GM19043 (cell line): Measurements from ENCODE around the gene PCCA.
"Not testable (repeated sequence)": the region's sequence is repeated elsewhere in the genome, so short reads cannot be mapped to it uniquely, and the experiment has no call there.

Source experiments
- ATAC-seq: cut with Tn5 transposase; IDR thresholded peaks from one replicate; pipeline ENCODE4 v1.9.1; 2021; ENCODE audit warnings: low read depth; ENCODE audit not compliant: unreplicated experiment

The PCCA gene

DNA sequence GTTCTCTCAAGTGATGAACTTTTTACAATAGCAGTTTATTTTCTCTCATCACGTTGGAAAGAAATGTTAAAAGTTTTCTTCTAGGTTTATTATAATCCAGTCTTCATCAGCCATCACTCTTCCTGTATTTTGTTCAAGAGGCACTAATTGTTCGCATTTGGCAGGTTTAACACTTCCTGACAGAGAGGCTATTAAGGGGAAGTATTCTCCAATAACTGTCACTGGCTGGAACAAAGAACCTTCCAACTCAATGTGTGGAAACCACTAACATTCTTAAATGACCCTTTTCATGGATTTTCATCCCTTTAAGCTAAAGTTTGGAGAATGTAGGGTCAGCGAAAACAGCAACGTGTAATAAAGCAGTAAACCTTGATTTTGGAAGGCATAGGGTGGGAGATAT, 145.1 kb downstream of the PCCA start:
- no peak for ATAC-seq

DNA sequence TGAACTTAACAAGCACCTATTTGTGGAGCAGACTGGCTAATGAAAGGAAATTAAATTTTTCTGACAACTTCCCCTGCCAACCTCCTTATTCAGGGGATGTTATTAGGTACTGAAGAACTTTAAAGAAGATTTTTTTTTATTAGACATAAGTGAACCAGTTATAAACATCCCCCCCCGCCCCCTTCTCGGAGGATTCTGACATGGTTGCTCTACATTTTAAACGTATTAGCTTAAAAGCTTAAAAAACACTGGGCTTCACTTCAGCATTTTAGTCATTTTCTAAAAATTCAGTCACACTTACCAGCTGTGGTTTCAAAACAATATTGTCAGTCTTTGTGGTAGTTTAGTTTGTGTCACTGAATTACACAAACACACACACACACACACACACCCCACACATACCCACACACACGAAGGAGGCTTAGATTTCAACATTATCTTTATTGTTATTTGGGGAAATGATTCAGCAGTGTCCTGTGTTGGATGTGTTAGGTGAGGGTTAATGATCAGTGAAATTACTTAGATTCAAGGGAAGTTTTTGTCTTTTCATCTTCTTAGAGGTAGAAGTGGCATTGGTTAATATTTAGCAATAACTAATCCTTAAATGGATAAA, 145.7 kb downstream of the PCCA start:
- ATAC-seq = no peak

DNA sequence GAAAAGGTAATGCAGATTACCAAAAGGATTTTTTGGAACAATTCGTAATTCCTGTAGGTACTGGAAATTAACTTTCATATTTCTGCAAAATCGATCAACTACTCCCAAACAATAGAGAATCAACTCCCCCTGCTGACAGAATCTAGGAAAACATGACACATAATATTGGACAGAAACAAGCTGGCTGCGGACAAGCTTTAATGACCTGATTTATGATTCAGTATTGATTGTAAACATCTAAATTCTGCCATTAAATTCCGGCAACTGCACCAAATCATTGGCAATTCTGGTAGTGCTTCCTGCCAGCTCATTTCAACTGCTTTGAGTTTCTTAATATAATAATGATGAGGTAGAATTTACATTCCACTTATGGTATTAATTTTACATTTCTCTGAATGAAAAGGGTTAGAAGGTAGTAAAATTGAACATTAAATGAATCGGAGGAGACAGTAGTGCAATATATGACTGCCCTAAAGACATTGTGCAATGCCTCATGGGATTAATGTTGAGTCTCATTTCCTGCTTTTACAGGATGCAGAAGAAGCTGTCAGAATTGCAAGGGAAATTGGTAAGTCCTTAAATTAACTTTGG, 146.5 kb downstream of the PCCA start:
- ATAC-seq = no peak

DNA sequence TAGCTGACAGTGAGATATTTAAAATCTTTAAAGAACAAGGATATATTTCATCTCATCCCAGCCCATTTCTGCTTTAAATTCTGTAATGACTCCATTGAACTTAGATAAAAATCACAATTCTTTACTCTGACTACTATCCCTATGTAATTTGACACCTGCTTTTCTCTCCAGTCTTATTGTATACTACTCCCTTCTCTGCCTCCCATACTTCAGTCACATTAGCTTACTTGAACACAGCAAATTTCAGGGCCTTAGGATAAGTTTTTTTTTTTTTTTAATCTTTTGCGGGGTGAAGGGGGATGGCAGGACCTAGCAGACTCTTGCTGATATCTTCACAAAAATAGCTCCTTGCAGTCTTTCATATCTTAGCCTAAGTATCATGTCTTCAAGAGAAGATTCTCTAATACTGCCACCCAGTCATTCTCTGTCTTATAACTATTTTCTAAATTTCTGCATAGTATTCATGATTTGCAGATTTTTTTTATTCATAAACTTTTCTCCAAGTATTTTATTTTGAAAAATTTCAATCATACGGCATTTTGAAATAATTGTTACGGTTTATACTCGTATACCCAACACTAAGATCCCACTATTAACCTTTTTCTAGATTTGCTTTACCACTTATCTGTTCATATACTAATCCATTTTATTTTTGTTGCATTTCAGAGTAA, 151.4 kb downstream of the PCCA start:
- no peak for ATAC-seq

DNA sequence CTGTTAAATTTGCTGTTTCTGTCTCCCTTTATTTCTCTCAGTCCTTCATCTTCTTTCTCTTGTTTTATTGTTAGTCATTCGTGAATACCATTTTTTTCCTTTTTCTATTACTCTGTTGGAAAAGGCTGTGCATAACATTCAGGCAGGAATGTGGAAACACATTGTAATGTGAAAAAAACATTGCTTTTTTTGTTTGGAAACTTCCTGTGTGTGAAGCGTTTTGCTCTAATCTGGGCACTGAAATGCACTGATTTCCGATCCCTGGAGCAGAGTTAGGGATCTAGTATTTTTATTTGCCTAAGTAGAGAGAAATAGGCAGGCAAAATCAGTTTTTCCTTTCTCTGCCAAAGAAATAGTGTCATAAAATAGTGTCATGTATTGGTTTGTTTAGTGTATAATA, 155.5 kb downstream of the PCCA start:
- ATAC-seq = no peak

DNA sequence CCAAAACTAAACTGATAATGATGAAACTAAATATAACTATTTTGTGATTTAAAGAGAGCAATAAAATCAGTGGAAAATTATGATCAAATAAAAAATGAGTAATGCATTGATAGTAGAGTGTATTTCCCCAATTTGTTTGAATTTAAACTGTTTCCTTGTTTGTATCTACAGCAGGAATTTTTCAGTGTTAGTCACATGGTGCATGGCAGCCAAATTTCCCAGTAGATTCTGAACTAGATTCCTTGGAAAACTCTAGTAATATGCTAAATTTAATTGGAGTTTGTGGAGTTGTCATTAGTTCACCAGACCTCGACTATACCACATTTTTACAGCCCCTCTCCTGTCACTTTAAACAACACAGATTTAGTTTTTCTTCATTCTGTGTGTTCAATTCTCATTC, 156.2 kb downstream of the PCCA start:
- no peak for ATAC-seq

DNA sequence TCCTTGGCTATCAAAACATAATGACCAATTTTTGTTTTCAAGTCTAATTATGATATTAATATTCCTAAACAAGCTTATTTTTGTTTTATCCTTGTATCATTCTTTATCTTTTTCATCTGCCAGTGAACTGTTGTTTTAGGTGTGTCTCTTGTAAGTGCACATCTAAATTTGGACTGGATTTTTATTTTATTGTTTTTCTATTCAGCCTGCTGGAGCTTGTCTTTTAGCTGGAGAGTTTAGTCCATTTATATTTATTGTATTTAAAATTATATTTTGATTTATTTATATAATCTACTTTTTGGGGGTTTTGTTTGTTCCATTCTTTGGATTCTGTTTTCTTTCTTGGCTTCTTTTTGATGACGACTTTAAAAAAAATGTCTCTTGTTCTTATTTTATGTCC, 159.0 kb downstream of the PCCA start:
- ATAC-seq = no peak

DNA sequence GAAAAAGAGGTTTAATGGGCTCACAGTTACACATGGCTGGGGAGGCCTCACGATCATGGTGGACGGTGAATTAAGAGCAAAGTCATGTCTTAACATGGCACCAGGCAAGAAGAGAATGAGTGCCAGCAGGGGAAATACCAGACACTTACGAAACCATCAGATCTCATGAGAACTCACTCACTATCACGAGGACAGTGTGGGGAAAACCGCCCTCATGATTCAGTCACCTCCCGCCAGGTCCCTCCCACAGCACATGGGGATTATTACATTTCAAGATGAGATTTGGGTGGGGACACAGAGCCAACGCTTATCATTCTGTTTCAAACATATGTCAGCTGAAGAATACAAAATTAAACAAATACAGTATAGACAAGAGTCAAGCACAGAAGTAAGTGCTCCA, 165.1 kb downstream of the PCCA start:
- ATAC-seq = no peak

DNA sequence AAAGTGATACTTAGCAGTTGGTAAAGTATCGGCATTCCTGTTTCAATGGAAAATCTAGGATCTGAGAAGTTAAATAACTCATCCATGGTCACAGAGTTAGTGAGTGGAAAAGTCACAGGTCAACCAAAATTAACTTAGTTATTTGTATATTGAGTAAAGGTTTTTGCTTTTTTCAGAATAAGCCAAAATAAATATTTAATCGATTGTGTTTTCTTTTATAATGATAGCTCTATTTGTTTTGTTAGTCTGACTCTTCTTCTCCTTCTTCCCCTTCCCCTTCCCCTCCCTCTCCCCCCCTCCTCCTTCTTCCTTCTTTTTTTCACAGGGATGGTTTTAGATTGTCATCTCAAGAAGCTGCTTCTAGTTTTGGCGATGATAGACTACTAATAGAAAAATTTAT, 173.5 kb downstream of the PCCA start:
- ATAC-seq = no peak

DNA sequence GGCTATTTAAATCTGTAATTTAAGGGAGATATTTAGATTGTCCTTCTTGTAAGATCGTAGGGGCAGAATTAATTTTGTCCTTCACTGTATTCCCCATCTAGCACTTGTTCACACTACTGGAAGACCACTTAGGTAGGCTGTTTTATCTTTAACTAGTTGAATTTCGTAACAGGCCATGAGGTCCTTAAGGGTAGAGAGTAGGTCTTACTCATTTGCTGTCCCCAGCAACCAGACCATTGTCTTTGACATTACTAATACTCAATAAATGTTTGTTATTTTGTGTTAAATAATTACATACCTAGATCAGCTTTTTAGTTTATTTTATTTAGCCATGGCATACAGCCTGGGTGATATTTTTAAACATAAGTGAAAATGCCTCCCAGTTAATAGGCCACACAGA, 177.1 kb downstream of the PCCA start:
- no peak for ATAC-seq

DNA sequence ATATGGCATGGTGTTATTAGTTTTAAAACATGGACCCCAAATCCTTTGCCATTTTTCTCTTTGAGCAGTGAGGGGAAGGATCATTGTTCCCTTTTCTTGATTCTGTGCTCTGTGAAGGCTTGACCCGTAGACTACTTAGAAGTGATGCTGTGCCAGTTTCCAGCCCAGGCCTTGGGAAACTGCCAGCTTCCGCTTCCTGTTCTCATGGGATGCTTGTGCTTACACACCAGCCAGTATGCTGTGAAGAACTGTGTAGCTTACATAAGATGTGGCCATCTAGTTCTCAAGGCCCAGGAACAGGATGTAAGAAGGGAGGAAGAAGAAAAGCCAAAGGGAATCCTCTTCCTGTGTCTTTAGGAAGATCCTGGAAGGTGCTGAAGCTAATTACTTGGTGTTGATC, 180.9 kb downstream of the PCCA start:
- no peak for ATAC-seq

DNA sequence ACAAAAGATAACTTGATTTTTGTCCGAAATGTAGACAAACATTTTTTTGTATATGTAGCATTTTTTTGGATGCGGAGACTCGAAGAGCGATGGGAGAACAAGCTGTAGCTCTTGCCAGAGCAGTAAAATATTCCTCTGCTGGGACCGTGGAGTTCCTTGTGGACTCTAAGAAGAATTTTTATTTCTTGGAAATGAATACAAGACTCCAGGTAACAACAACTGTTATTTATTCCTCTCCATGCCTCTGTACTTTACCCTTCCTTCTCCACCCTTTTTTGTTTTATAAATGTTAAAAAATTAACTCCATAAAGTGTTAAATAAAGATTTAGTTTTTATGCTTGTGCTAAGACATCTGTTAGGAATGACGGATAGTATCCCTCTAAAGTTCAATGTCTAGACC, 184.2 kb downstream of the PCCA start:
- ATAC-seq = no peak

DNA sequence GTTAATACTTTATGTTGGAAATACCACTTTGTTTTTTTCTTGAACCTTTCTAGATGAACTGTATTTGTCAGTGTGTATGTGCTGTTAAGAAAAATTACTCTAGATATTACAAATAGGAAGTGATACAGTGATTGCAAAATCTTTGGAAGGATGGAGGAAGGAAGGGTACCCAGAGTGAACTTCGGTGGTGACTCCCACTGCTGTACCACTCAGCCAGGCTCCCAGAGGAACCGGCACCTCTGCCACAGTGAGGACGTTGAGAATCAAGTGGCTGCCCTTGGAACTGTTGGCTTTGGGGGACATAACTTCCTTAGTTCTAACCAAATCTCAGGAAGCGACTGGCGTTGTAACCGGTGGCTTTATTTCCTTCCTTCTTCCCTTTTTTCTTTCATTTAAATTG, 184.7 kb downstream of the PCCA start:
- no peak for ATAC-seq

DNA sequence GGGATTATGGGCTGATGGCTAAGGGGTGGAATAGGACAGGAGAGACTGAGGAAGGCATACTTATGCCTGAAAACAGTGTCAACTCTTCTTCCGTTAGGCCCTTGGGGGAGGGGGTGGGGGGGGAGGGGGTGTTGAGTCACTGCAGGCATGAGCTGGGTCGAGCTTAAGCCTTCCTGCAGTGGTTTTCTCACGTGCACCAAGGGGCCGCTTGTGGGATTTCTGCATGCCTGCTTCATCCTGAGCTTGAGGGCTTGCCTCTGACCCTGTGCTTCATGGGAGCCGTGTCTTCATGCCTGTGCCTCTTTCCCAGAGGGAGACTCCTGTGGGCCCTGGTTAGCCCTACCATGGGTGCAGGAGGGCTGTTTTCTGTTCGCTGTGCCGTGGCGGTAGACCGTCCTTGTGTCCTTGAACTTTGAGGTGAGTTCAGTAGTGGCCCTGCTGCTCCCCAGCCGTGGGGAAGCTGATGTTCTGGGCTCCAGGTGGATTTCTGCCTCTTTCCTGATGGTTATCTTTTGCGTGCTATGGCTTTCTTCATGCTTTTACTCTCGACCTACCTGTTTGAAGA, 186.1 kb downstream of the PCCA start:
- no peak for ATAC-seq

DNA sequence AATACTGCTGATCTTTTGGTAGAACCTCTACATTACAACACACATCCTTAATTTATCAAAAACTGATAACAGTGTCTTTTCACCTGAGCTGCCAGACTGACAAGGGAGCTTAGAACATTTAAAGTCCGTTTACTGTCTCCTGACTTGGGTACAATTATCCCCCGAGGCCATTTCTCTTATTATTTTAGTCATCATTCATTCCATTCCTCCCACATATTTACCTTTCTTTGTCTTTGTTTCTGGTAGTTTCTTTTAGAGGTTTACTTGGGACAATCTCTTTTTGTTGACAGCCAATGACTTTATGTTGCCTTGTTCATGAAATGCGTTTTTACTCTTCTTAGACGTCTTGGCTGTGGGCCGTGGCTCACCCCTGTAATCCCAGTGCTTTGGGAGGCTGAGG, 186.9 kb downstream of the PCCA start:
- ATAC-seq = no peak

DNA sequence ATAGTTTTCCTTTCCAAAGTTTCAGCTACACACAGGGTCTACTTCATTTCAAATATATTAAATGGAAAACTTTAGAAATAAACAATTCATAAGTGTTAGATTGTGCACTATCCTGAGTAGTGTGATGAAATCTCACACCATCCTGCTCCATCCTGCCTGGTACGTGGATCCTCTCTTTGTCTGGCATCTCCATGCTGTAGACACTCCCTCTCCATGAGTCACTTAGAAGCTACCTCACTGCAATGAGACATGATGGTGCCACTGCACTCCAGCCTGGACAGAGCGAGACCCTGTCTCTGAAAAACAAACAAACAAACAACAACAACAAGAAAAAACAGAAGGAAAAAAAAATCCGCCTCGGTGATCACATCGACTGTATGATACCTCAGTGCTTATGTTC, 191.8 kb downstream of the PCCA start:
- no peak for ATAC-seq

DNA sequence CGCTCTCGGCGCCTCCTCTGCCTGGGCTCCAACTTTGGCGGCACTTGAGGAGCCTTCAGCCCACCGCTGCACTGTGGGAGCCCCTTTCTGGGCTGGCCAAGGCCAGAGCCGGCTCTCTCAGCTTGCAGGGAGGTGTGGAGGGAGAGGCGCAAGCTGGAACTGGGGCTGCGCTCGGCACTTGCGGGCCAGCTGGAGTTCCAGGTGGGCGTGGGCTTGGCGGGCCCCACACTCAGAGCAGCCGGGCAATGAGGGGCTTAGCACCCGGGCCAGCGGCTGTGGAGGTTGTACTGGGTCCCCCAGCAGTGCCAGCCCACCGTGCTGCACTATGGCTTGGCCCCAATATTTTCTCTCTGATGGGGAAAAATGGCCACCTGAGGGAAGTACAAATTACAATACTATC, 193.4 kb downstream of the PCCA start:
- not testable (repeated sequence) for ATAC-seq

DNA sequence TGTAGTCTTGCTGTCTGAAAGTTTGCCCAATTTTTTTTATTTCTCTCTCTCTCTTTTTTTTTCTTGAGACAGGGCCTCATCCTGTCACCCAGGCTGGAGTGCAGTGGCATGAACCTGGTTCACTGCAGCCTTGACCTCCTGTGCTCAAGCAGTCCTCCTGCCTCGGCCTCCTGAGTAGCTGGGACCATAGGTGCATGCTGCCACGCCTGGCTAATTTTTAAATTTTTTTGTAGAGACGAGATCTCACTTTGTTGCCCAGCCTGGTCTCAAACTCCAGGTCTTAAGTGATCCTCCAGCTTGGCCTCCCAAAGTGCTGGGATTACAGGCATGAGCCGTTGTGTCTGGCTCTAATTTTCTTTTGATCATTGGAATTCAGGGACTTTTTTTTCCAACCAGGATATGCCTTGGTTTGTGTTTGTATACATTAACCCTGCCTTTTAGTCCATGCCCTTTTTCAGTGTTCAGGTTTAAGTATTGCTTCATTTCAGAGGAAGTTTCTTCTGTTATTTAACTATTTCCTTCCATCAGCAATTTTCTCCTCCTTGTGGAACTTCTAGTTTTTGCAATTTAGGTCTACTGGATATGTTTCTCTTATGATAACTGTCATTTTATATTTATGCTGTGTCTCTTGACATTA, 201.4 kb downstream of the PCCA start:
- ATAC-seq = no peak

DNA sequence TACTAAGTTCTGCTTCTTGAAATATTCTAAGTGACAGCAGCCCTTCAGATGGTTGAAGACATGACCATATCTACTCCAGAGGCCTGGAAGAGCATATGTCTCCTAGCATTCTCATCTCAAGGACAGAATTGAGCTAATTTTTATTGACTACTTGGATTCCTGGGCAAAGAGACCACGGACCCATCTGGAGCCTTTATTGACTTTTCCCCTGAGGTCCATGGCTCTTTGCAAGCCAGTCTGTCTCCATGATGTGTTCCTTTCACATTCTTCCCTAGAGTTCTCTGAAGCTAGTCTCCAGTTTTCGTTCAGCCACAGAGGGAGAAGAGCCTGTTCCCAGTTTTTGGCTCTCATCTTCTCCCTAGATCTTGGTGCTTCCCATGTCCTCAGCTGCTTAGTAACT, 202.7 kb downstream of the PCCA start:
- no peak for ATAC-seq

DNA sequence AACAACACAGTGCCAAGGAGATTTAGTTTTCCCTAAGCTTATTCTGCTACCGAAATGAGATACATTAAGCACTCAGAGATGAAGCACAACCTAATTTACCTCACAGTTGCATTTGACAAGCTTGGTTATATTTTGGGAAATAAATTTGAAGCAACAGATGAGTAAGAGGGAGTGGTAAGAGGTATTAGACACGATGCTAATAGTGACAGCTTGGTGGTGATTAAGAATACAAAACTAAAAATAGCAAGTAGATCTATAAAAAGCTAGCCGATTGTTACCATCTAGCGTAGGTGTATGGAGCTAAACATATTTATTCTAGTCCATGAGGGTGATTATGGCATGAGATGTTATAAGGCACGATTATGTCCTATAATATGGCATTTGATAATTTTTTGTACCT, 208.5 kb downstream of the PCCA start:
- no peak for ATAC-seq

DNA sequence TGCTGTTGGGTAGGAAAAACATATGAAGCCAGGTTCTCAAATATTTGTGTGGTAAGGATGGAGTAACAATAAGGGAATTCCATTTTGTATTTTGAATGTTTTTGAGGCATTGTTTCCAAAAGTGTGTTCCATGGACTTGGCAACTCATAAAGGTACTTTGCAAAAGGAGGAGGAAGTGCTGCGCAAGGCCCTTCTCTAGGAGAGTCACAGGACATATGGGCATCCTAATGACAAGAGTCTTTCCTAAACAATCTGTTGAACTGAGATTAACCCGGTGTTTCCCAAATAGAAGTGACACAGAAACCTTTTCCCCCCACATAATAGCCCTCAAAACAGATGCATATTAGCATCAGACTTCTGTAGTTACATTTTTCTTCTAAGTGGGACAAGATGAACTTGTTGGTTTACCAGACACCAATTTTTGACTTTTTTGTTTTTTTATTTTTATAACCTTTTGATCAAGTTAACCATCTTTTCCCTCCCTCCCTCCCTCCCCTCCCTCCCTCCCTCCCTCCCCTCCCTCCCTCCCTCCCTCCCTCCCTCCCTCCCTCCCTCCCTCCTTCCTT, 209.3 kb downstream of the PCCA start:
- ATAC-seq = no peak
